ENCODE results near the gene AXL.

The AXL gene

DNA sequence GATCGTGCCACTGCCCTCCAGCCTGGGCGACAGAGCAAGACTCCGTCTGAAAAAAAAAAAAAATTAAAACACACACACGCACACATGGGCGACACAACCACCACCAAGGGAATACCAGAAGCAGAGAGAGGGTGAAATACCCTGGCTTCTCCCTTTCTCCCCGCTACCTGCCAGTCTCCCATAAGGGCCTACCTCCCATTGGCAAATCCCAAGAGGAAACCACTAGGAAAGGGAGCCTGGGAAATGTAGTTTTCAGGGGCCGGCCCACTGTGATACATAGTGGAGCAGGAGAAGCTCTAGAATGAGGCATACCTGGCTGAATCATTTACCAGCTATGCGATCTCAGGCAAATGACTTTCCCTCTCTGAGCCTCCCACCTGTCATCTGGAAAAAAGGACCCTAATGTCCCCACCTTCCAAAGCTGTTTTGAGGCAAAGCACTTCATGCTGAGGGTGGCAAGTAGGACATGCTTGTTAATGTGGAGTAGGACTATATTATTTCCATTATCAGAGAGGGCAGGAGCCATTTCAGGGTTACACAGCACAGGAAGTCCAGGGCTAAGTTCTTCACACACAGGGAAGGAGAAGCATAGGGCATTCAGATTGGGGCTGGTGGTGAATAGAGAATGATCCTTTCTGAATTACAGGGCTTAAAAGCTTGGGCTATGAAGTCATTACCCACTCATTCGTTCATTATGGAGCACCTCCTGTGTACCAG lies 30.8 kb downstream of the AXL start:
- Histone ChIP-seq H3K79me2 (ENCODE audit: insufficient read depth, low read length) (no peaks in the 10 kb centered on the region), H3K27me3 (ENCODE audit: insufficient read depth, low read length, poor library complexity, severe bottlenecking) (no peaks in the 10 kb centered on the region), H3K4me3 (ENCODE audit: low read length, poor library complexity, severe bottlenecking) (no peak overlapping the region), H3F3A (ENCODE audit: low read depth) (no peaks in the 10 kb centered on the region), H4K20me1 (ENCODE audit: insufficient read depth, low read length, poor library complexity, severe bottlenecking) (no peaks in the 10 kb centered on the region), H3K4me2 (ENCODE audit: low read depth, low read length, poor library complexity, severe bottlenecking) (no peak overlapping the region), H3K36me3 (ENCODE audit: insufficient read depth, low read length) (no peaks in the 10 kb centered on the region), H2AFZ (ENCODE audit: low read length) (no peak overlapping the region), H3K9ac (ENCODE audit: low read depth, low read length, poor library complexity, severe bottlenecking) (no peak overlapping the region), H3K9me3 (ENCODE audit: insufficient read depth, low read depth, low read length) (no peaks in the 10 kb centered on the region), H3K4me1 (ENCODE audit: insufficient read depth, low read length, poor library complexity, severe bottlenecking) (no peaks in the 10 kb centered on the region), H3K9me2 (replicated peaks; ENCODE audit: low read depth, low read length) (no peaks in the 10 kb centered on the region)
- TF ChIP-seq, protein P1, sequence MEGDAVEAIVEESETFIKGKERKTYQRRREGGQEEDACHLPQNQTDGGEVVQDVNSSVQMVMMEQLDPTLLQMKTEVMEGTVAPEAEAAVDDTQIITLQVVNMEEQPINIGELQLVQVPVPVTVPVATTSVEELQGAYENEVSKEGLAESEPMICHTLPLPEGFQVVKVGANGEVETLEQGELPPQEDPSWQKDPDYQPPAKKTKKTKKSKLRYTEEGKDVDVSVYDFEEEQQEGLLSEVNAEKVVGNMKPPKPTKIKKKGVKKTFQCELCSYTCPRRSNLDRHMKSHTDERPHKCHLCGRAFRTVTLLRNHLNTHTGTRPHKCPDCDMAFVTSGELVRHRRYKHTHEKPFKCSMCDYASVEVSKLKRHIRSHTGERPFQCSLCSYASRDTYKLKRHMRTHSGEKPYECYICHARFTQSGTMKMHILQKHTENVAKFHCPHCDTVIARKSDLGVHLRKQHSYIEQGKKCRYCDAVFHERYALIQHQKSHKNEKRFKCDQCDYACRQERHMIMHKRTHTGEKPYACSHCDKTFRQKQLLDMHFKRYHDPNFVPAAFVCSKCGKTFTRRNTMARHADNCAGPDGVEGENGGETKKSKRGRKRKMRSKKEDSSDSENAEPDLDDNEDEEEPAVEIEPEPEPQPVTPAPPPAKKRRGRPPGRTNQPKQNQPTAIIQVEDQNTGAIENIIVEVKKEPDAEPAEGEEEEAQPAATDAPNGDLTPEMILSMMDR (conservative IDR thresholded peaks at IDR 0.05; ENCODE audit: low read length), result no peak
- no peak for TF ChIP-seq EZH2phosphoT487 (IDR thresholded peaks at IDR 0.05; ENCODE audit: borderline replicate concordance)

DNA sequence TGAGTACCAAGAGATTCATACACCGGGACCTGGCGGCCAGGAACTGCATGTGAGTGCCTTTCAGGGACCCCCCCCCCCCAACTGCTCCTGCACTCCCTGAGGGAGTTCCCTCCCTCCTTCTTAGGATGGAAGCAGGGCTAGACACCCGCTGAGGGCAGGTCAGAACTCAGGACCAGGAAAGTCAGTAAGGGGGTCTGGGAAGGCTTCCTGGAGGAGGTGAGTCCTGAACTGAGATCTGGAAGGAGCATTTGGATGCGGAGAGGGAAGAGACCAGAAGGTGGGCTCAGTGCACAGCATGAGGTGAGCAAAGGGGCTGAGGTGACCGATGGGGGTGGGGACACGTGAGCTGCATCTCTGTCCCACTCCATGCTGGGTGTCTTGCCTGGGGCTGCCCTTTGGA lies 34.6 kb downstream of the AXL start:
- no peaks in the 10 kb centered on the region for H3K4me1 ChIP-seq (ENCODE audit: insufficient read depth, low read length, poor library complexity, severe bottlenecking)
- H3K27me3 ChIP-seq (ENCODE audit: insufficient read depth, low read length, poor library complexity, severe bottlenecking), result no peaks in the 10 kb centered on the region
- H3K79me2 ChIP-seq (ENCODE audit: insufficient read depth, low read length), result no peaks in the 10 kb centered on the region
- H3K4me3 ChIP-seq (ENCODE audit: low read length, poor library complexity, severe bottlenecking), result no peak overlapping the region
- H3K9me2 ChIP-seq (replicated peaks; ENCODE audit: low read depth, low read length), result no peaks in the 10 kb centered on the region
- H3K9me3 ChIP-seq (ENCODE audit: insufficient read depth, low read depth, low read length), result no peaks in the 10 kb centered on the region
- no peaks in the 10 kb centered on the region for H3F3A ChIP-seq (ENCODE audit: low read depth)
- H4K20me1 ChIP-seq (ENCODE audit: insufficient read depth, low read length, poor library complexity, severe bottlenecking), result no peaks in the 10 kb centered on the region
- no peak for TF ChIP-seq EZH2phosphoT487 (IDR thresholded peaks at IDR 0.05; ENCODE audit: borderline replicate concordance)
- TF ChIP-seq, protein P1 (conservative IDR thresholded peaks at IDR 0.05; ENCODE audit: low read length), result no peak
- H3K9ac ChIP-seq (ENCODE audit: low read depth, low read length, poor library complexity, severe bottlenecking), result no peak overlapping the region
- H2AFZ ChIP-seq (ENCODE audit: low read length), result no peak overlapping the region
- H3K36me3 ChIP-seq (ENCODE audit: insufficient read depth, low read length), result no peaks in the 10 kb centered on the region
- H3K4me2 ChIP-seq (ENCODE audit: low read depth, low read length, poor library complexity, severe bottlenecking), result no peak overlapping the region

DNA sequence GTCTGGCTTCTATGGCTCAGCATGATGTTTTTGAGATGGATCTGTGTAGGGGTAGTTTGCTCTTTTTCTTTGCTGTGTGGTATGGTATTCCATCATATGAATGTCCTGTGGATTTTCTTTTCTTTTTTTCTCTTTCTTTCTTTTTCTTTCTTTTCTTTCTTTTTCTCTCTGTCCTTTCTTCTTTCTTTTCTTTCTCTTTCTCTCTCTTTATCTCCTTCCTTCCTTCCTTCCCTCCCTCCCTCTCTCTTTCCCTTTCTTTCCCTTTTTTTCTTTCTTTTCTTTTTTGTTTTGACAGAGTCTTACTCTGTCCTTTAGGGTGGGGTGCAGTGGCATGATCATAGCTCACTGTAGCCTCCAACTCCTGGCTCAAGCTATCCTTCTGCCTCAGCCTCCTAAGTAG lies 36.1 kb downstream of the AXL start:
- H3K36me3 ChIP-seq (ENCODE audit: insufficient read depth, low read length), result no peaks in the 10 kb centered on the region

More for the DNA sequence above, 36.1 kb downstream of the AXL start:
- Histone ChIP-seq H3K9me3 (ENCODE audit: insufficient read depth, low read depth, low read length) (no peaks in the 10 kb centered on the region), H3K79me2 (ENCODE audit: insufficient read depth, low read length) (no peaks in the 10 kb centered on the region), H3K4me1 (ENCODE audit: insufficient read depth, low read length, poor library complexity, severe bottlenecking) (no peaks in the 10 kb centered on the region), H3K9ac (ENCODE audit: low read depth, low read length, poor library complexity, severe bottlenecking) (no peak overlapping the region), H4K20me1 (ENCODE audit: insufficient read depth, low read length, poor library complexity, severe bottlenecking) (no peaks in the 10 kb centered on the region), H2AFZ (ENCODE audit: low read length) (no peak overlapping the region), H3F3A (ENCODE audit: low read depth) (no peaks in the 10 kb centered on the region), H3K4me2 (ENCODE audit: low read depth, low read length, poor library complexity, severe bottlenecking) (no peak overlapping the region), H3K9me2 (replicated peaks; ENCODE audit: low read depth, low read length) (no peaks in the 10 kb centered on the region), H3K4me3 (ENCODE audit: low read length, poor library complexity, severe bottlenecking) (no peak overlapping the region), H3K27me3 (ENCODE audit: insufficient read depth, low read length, poor library complexity, severe bottlenecking) (no peaks in the 10 kb centered on the region)
- TF ChIP-seq, protein P1 (conservative IDR thresholded peaks at IDR 0.05; ENCODE audit: low read length), result no peak
- TF ChIP-seq EZH2phosphoT487 (IDR thresholded peaks at IDR 0.05; ENCODE audit: borderline replicate concordance), result no peak

All from Loucy (cell line).